Uterus (tissue), 2 donors: ENCODE measurements around the gene RPS19.

Source experiments
- CTCF ChIP-seq, 4 experiments: fragments of 200-600 bp in 2 of 4; fragments of 450-650 bp in 2 of 4; sonication (generic) in 2 of 4; IDR thresholded peaks; one replicate each; pipeline ENCODE4 v1.5.1; 2016 to 2019; ENCODE audit warnings: antibody characterized with exemption in 4 of 4, mild to moderate bottlenecking in 2 of 4, moderate library complexity in 1 of 4
- POLR2A ChIP-seq, 2 donors: fragments of 450-650 bp; IDR thresholded peaks; one replicate each; pipeline ENCODE4 v1.6.1; 2016; ENCODE audit warnings: antibody characterized with exemption in 2 of 2, mild to moderate bottlenecking in 1 of 2, moderate library complexity in 1 of 2

- no peak for TF ChIP-seq CTCF (IDR thresholded peaks at IDR 0.05)
- TF ChIP-seq POLR2A (IDR thresholded peaks at IDR 0.05): no peak
Measured at GRCh38 chr19:41876847-41877832, 17.1 kb downstream of the RPS19 start, which contains the start of gene CD79A.
